K562 (cell line): ENCODE measurements around the gene TRAF7. TPM values are rescaled to one million over a fixed set of nuclear protein-coding genes. Genes with fewer than 3 reads are reported as not detected.
"Not testable (repeated sequence)": the region's sequence is repeated elsewhere in the genome, so short reads cannot be mapped to it uniquely, and the experiment has no call there.

ENCODE experiments used
- ATAC-seq: fragments of 200-7000 bp; cut with Tn5 transposase; 3 replicates; pipeline ENCODE4 v1.9.1; 2020; ENCODE audit warnings: moderate library complexity
- BruUV-seq: library from RNA; stranded (reverse); fragments of 400-500 nt; replicated peaks from 2 replicates; lab custom pipeline; 2021; lab: Mats Ljungman, UMichigan
- CTCF ChIA-PET: fragments of 300-600 bp; formaldehyde crosslinking; extraction: SDS; loops from one replicate; lab custom pipeline; 2021; ENCODE audit warnings: low intra/inter-chr PET ratio; lab: Yijun Ruan, JAX
- POLR2A ChIA-PET: fragments of 300-600, 350-650 bp; sonication (Branson Sonifier 250); formaldehyde crosslinking; extraction: SDS; loops from one replicate; lab custom pipeline; 2021; ENCODE audit warnings: antibody characterized with exemption, inconsistent platforms; lab: Yijun Ruan, JAX
- DNase-seq, 4 experiments: peaks; one replicate each; pipeline versions ENCODE4 v3.0.0 to v3.0.0-alpha.2; 2011 to 2018; ENCODE audit warnings: low spot score in 3 of 4, mixed read lengths in 3 of 4; ENCODE audit errors: extremely low read depth in 1 of 4
- FAIRE-seq: peaks from 2 replicates; lab custom pipeline; 2011; peaks lifted over from hg19 to GRCh38; lab: Jason Lieb, UNC
- H2AFZ ChIP-seq: 2 replicates; pipeline ENCODE4 v1.6.0; 2011; ENCODE audit warnings: low read depth, low read length, control low read depth, inconsistent platforms
- H3K27ac ChIP-seq: fragments of 200-600 bp; 3 replicates; pipeline ENCODE4 v1.8.0; 2011; ENCODE audit warnings: low read depth, mild to moderate bottlenecking, control low read depth, inconsistent platforms, low read length, moderate library complexity, mixed read lengths; ENCODE audit errors: extremely low read depth
- H3K27me3 ChIP-seq, 2 experiments: fragments of 300-600 bp in 1 of 2; 2 replicates in 1 of 2; 3 replicates in 1 of 2; pipeline versions ENCODE4 v1.6.0 to v1.8.0; 2011; ENCODE audit warnings: inconsistent platforms in 2 of 2, low read length in 2 of 2, mild to moderate bottlenecking in 1 of 2, mixed read lengths in 1 of 2, moderate library complexity in 1 of 2; ENCODE audit not compliant: control insufficient read depth in 2 of 2, insufficient read depth in 2 of 2
- H3K36me3 ChIP-seq: fragments of 300-600 bp; 3 replicates; pipeline ENCODE4 v1.8.0; 2011; ENCODE audit warnings: mild to moderate bottlenecking, low read length, inconsistent platforms; ENCODE audit not compliant: control insufficient read depth, insufficient read depth
- H3K4me1 ChIP-seq, 2 experiments: fragments of 200-600 bp in 1 of 2; replicated peaks in 1 of 2; 2 replicates in 1 of 2; 3 replicates in 1 of 2; pipeline versions ENCODE4 v1.5.1 to v1.8.0; 2011; ENCODE audit warnings: inconsistent platforms in 2 of 2, low read length in 2 of 2, mild to moderate bottlenecking in 1 of 2, mixed read lengths in 1 of 2, moderate library complexity in 1 of 2; ENCODE audit not compliant: control insufficient read depth in 2 of 2, insufficient read depth in 2 of 2
- H3K4me2 ChIP-seq: 2 replicates; pipeline ENCODE4 v1.6.1; 2011; ENCODE audit warnings: low read length, control low read depth, inconsistent platforms, mixed read lengths; ENCODE audit not compliant: insufficient read depth
- H3K4me3 ChIP-seq: fragments of 200-600 bp; sonication (generic), shearing (Covaris generic); 2 replicates; pipeline ENCODE4 v1.5.1; 2016; ENCODE audit warnings: control low read depth, inconsistent platforms
- H3K79me2 ChIP-seq: fragments of 200-600 bp; 3 replicates; pipeline ENCODE4 v1.8.0; 2011; ENCODE audit warnings: low read length, inconsistent platforms; ENCODE audit not compliant: control insufficient read depth, insufficient read depth
- H3K9ac ChIP-seq, 2 experiments: 2 replicates each; pipeline versions ENCODE4 v1.6.0 to v1.6.1; 2011; ENCODE audit warnings: low read depth in 2 of 2, low read length in 2 of 2, control low read depth in 1 of 2, inconsistent platforms in 1 of 2, mild to moderate bottlenecking in 1 of 2, mixed read lengths in 1 of 2; ENCODE audit not compliant: insufficient read depth in 1 of 2
- H3K9me1 ChIP-seq: one replicate; pipeline ENCODE4 v1.6.0; 2011; ENCODE audit warnings: inconsistent platforms, mild to moderate bottlenecking, low read length, moderate library complexity; ENCODE audit not compliant: control insufficient read depth, insufficient read depth
- H3K9me3 ChIP-seq: replicated peaks from 2 replicates; pipeline ENCODE4 v1.5.1; 2011; ENCODE audit warnings: low read depth, low read length, inconsistent platforms; ENCODE audit not compliant: control insufficient read depth, insufficient read depth
- H4K20me1 ChIP-seq: replicated peaks from 2 replicates; pipeline ENCODE4 v1.6.1; 2011; ENCODE audit warnings: low read length, inconsistent platforms, mixed read lengths; ENCODE audit not compliant: control insufficient read depth, insufficient read depth
- WGBS: fragments of 100-300 bp; shearing (Covaris generic); methylation state at CpG from one replicate; pipeline ENCODE4 v1.1.6; 2016; ENCODE audit warnings: low coverage, mixed read lengths; ENCODE audit not compliant: insufficient coverage; ENCODE audit errors: missing lambda C conversion rate; 5-methylcytosine and 5-hydroxymethylcytosine counted together
- in situ Hi-C: fragments of 300-500 bp; cut with MboI; formaldehyde crosslinking; loops from 4 replicates; pipeline ENCODE4 v1.15.0; 2018; ENCODE audit warnings: inconsistent platforms, mixed read lengths
- intact Hi-C: fragments of 100-400 bp; cut with micrococcal nuclease; formaldehyde crosslinking; loops from 2 replicates; pipeline ENCODE4 v1.14.2; 2022
- polyA plus RNA-seq, 8 experiments: library from polyadenylated mRNA; depleted of rRNA in 4 of 8; stranded (reverse) in 5 of 8; unstranded in 3 of 8; fragments of >200 nt; fragmentation: Nextera tagmentation in 2 of 8; fragmentation: Illumina TruSeq in 1 of 8; extraction: Ambion mirVana in 2 of 8; extraction: Trizol in 1 of 8; gene quantifications; 2 replicates each; pipeline versions ENCODE4 v1.2.1 to v1.2.3, GENCODE V29; 2011 to 2014; ENCODE audit warnings: inconsistent platforms in 1 of 8, missing spikeins in 1 of 8
- total RNA-seq, 7 experiments: library from RNA; depleted of rRNA in 6 of 7; stranded (reverse); fragments of >200 nt in 6 of 7; fragmentation: Illumina TruSeq in 2 of 7; extraction: Trizol in 2 of 7; gene quantifications; 2 replicates each; pipeline versions ENCODE4 v1.2.1 to v1.2.3, GENCODE V29; 2011 to 2021; ENCODE audit warnings: low replicate concordance in 1 of 7

The TRAF7 gene
- total and polyA plus RNA-seq, 9 of the 15 experiments (the other 6 are each of a cell fraction or from before 2014, with no cell fraction given): 1.1 to 113 (median 41.6) TPM

DNA sequence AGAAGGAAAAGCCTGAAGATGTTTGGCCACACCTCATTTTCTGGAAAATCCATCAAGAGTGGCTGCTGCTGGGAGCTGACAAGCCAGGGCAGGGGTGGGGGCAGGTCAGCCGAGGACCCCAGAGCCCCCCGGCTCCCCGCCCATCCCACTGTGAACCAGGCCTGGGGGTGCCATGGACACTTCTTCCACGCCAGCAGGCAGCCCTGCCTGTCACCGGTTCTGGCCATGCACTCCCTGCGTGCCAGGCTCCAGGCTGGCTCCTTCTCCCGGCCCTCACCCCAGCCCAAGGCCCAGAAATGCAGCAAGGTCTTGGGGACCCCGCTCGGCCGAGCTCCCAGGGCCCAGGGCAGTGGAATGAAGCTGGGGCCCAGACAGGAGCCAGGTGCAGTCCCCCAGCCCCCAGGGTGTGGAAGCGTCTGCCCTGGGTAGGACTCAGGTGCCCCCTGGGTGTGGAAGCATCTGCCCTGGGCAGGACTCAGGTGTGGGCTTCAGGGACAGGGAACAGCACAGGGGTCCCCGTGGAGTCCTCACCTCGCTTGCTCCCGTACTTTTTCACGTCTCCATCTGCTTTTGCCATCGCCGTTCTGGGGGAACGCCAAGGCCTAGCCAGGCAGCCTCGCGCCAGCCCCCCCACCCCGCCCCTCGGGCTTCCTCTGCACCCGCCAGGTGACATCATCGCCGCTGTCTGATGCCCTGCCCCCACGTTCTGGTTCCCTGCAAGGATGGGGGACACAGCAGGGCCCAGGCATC, 32.5 kb upstream of the TRAF7 start:
- intact Hi-C loops, H3K36me3 ChIP-seq, H3K9me3 ChIP-seq, H3K27ac ChIP-seq, H3K9ac ChIP-seq, H4K20me1 ChIP-seq, POLR2A ChIA-PET, CTCF ChIA-PET, FAIRE-seq, H3K9me1 ChIP-seq, H3K27me3 ChIP-seq, H3K4me3 ChIP-seq, DNase-seq, ATAC-seq, BruUV-seq, H3K4me2 ChIP-seq, in situ Hi-C loops, H2AFZ ChIP-seq: not testable (repeated sequence)
- peaks cover 0 to 49% of the 10 kb centered on the region in 2 experiments; a peak in 3 of 5 replicates for H3K4me1 ChIP-seq
- peaks cover 15% of the 10 kb centered on the region for H3K79me2 ChIP-seq
- WGBS: 89% methylated on average over 3 of the region's 26 CpGs

GRCh38 chr16:2123706-2124376, 31.7 kb upstream of the TRAF7 start:
- ATAC-seq, H3K9ac ChIP-seq, H3K9me3 ChIP-seq, in situ Hi-C loops, H3K27ac ChIP-seq, BruUV-seq, H3K9me1 ChIP-seq, H3K4me3 ChIP-seq, H3K4me2 ChIP-seq, H3K27me3 ChIP-seq, FAIRE-seq, H3K36me3 ChIP-seq, H4K20me1 ChIP-seq, DNase-seq, CTCF ChIA-PET, intact Hi-C loops, H2AFZ ChIP-seq: not testable (repeated sequence)
- H3K4me1 ChIP-seq: peaks cover 0 to 55% of the 10 kb centered on the region in 2 experiments; a peak in 4 of 5 replicates
- POLR2A ChIA-PET: interaction anchor here (0.6 kb wide), 1 partner anchor 26 kb away, joined by 3 read pairs; no protein-coding TSS in a partner anchor
- 85% methylated on average over 11 of the region's 27 CpGs for WGBS
- peaks cover 15% of the 10 kb centered on the region for H3K79me2 ChIP-seq

DNA sequence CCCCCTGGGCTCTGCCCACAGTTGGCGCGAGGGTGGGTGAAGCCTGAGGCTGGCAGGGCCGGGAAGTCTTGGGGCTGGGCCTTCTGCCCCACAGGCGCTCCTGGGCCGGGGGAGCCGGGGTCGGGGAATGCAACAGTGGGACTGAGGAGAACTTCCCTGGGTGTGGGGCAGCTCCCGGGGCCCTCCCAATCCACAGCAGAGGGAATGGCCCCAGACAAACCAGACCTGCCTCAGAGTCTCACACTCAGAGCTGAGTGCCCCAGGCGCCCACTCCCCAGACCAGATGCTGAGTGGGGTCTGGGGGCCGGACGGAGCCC, 31.2 kb upstream of the TRAF7 start:
- DNase-seq, ATAC-seq, H3K4me2 ChIP-seq, CTCF ChIA-PET, in situ Hi-C loops, H3K27ac ChIP-seq, H2AFZ ChIP-seq, intact Hi-C loops, H3K36me3 ChIP-seq, H3K4me3 ChIP-seq, H3K27me3 ChIP-seq, H3K9me1 ChIP-seq, H3K9ac ChIP-seq, FAIRE-seq, H3K9me3 ChIP-seq, BruUV-seq, H4K20me1 ChIP-seq: not testable (repeated sequence)
- POLR2A ChIA-PET: interaction anchor here (0.6 kb wide), 1 partner anchor 26 kb away, joined by 3 read pairs; no protein-coding TSS in a partner anchor
- 86% methylated on average over 6 of the region's 11 CpGs for WGBS
- Histone ChIP-seq H3K79me2 (peaks cover 15% of the 10 kb centered on the region), H3K4me1 (peaks cover 0 to 55% of the 10 kb centered on the region in 2 experiments; a peak in 4 of 5 replicates)
